Suprapubic skin (tissue), 3 donors: ENCODE data around the gene PMPCA.

Experiments used
- CTCF ChIP-seq, 2 donors: fragments of 200-600 bp in 1 of 2; fragments of 450-650 bp in 1 of 2; sonication (generic) in 1 of 2; IDR thresholded peaks; one replicate each; pipeline ENCODE4 v1.5.1; 2016 to 2019; ENCODE audit warnings: antibody characterized with exemption in 2 of 2, mild to moderate bottlenecking in 1 of 2, moderate library complexity in 1 of 2
- POLR2A ChIP-seq, 2 donors: fragments of 450-650 bp; IDR thresholded peaks; one replicate each; pipeline ENCODE4 v1.6.1; 2017; ENCODE audit warnings: antibody characterized with exemption in 2 of 2, mild to moderate bottlenecking in 2 of 2, moderate library complexity in 2 of 2

GRCh38 chr9:136421791-136422190, 11.3 kb downstream of the PMPCA start:
- TF ChIP-seq POLR2A (IDR thresholded peaks at IDR 0.05) = no peak
- TF ChIP-seq CTCF (IDR thresholded peaks at IDR 0.05) = no peak
